HepG2 (cell line): ENCODE measurements around the gene ERLEC1. TPM values are rescaled to one million over a fixed set of nuclear protein-coding genes. Genes with fewer than 3 reads are reported as not detected.

ENCODE experiments used
- AHR ChIP-seq: IDR thresholded peaks from 2 replicates; pipeline ENCODE4 v1.6.1; 2018; ENCODE audit warnings: missing genetic modification reagents, missing compliant biosample characterization
- BRCA1 ChIP-seq: sonication (generic); formaldehyde crosslinking; IDR thresholded peaks from 2 replicates; pipeline ENCODE4 v1.4.0; 2020; ENCODE audit warnings: missing genetic modification reagents
- KLF13 ChIP-seq: sonication (generic); formaldehyde crosslinking; IDR thresholded peaks from 2 replicates; pipeline ENCODE4 v1.4.0; 2020; ENCODE audit warnings: mild to moderate bottlenecking, missing genetic modification reagents
- NFE2L2 ChIP-seq: fragments of 150-350 bp; IDR thresholded peaks from 2 replicates; pipeline ENCODE4 v1.6.1; 2014; ENCODE audit warnings: low read length
- SIN3B ChIP-seq: fragments of 150-350 bp; IDR thresholded peaks from 2 replicates; pipeline ENCODE4 v1.6.1; 2014; ENCODE audit warnings: low read length
- SUZ12 ChIP-seq: fragments of 150-350 bp; IDR thresholded peaks from 2 replicates; pipeline ENCODE4 v1.6.1; 2014; ENCODE audit warnings: low read depth, low read length
- ZNF292 ChIP-seq: sonication (generic); formaldehyde crosslinking; IDR thresholded peaks from 2 replicates; pipeline ENCODE4 v1.8.1; 2022; ENCODE audit warnings: mild to moderate bottlenecking, low read depth, missing genetic modification reagents, borderline replicate concordance
- ZNF296 ChIP-seq: sonication (generic); formaldehyde crosslinking; conservative IDR thresholded peaks from 2 replicates; pipeline ENCODE4 v1.5.0; 2020; ENCODE audit warnings: mild to moderate bottlenecking, missing genetic modification reagents
- ZNF557 ChIP-seq: sonication (generic); formaldehyde crosslinking; IDR thresholded peaks from 2 replicates; pipeline ENCODE4 v1.4.0; 2020; ENCODE audit warnings: missing genetic modification reagents
- ZNF572 ChIP-seq: sonication (generic); formaldehyde crosslinking; IDR thresholded peaks from 2 replicates; pipeline ENCODE4 v1.5.1; 2020; ENCODE audit warnings: mild to moderate bottlenecking, missing genetic modification reagents
- ZNF589 ChIP-seq: sonication (generic); formaldehyde crosslinking; conservative IDR thresholded peaks from 2 replicates; pipeline ENCODE4 v1.8.0; 2022; ENCODE audit warnings: mild to moderate bottlenecking, moderate library complexity, missing genetic modification reagents
- polyA plus RNA-seq, 8 experiments: library from polyadenylated mRNA; depleted of rRNA in 3 of 8; stranded (reverse) in 7 of 8; unstranded in 1 of 8; fragments of >200 nt; fragmentation: Illumina TruSeq in 4 of 8; extraction: Trizol in 4 of 8; gene quantifications; 2 replicates each; pipeline versions ENCODE4 v1.2.1 to v1.2.3, GENCODE V29; 2011 to 2016; ENCODE audit warnings: low read depth in 4 of 8, missing spikeins in 1 of 8, mixed read lengths in 1 of 8; ENCODE audit not compliant: insufficient read depth in 1 of 8
- total RNA-seq, 5 experiments: library from RNA; depleted of rRNA; stranded (reverse); fragments of >200 nt; fragmentation: Illumina TruSeq; extraction: Trizol; gene quantifications; 2 replicates each; pipeline ENCODE4 v1.2.3, GENCODE V29; 2016; ENCODE audit warnings: low read depth in 1 of 5
- TF ChIP-seq, protein P1 (sequence below): sonication (generic); formaldehyde crosslinking; IDR thresholded peaks from 2 replicates; pipeline ENCODE4 v1.8.0; 2022; ENCODE audit warnings: missing genetic modification reagents, mild to moderate bottlenecking, inconsistent platforms, borderline replicate concordance
- TF ChIP-seq, protein P2 (sequence below): sonication (generic); formaldehyde crosslinking; IDR thresholded peaks from 2 replicates; pipeline ENCODE4 v1.5.1; 2020; ENCODE audit warnings: mild to moderate bottlenecking, missing genetic modification reagents
- TF ChIP-seq, protein P3 (sequence below), 2 experiments: sonication (generic) in 1 of 2; formaldehyde crosslinking in 1 of 2; IDR thresholded peaks; 2 replicates each; pipeline versions ENCODE4 v1.4.0 to v1.6.1; 2018 to 2020; ENCODE audit warnings: missing genetic modification reagents in 2 of 2, borderline replicate concordance in 1 of 2, low read depth in 1 of 2, mild to moderate bottlenecking in 1 of 2, missing biosample characterization in 1 of 2
- TF ChIP-seq, protein P4 (sequence below): sonication (generic); formaldehyde crosslinking; IDR thresholded peaks from 2 replicates; pipeline ENCODE4 v1.8.1; 2023; ENCODE audit warnings: missing genetic modification reagents, mild to moderate bottlenecking, borderline replicate concordance
- TF ChIP-seq, protein P5 (sequence below): sonication (generic); formaldehyde crosslinking; IDR thresholded peaks from 2 replicates; pipeline ENCODE4 v1.4.0; 2020; ENCODE audit warnings: missing genetic modification reagents, borderline replicate concordance
- TF ChIP-seq, protein P6 (sequence below): sonication (generic); formaldehyde crosslinking; IDR thresholded peaks from 2 replicates; pipeline ENCODE4 v1.9.0; 2021; ENCODE audit warnings: missing genetic modification reagents, mild to moderate bottlenecking, borderline replicate concordance

Gene ERLEC1
- total and polyA plus RNA-seq, 2 of the 13 experiments (the other 11 are each of a cell fraction or from before 2014, with no cell fraction given): 87.3 to 88.4 TPM

DNA sequence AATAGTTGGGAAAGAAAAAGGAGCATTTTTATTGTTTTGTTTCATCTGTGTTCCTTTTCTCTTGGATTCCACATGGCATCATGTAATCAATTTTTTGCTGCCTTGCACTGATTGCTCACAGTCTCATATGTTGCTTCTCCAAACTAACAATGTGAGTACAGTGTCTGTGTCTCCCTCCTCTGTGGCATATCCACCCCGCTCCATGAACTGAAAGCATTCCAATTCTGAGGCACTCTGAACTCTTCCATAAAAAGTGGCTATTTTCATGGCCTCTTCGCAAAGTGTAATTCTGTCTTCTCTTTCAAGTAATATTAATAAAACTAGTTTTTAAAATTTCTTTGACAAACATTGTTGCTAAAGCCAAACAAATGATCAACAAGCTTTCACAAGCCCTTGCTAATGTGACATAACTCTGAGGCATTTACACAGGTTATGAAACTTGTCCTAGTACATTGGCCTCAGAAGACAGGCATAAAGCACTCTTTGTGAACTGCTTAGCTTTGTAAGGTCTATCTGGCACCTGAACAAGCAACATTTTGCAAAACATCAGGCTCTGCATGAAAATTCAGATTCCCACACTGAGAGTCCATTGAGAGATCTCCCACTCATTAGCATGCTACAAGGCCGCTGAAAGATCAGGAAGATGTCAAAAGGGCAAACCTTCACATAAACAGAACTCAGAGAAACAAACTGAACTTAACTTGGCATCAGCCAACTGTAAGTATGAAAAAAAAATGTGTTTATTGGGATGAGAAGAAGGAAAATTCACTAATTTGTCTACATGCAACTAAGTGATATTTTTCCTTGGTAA lies 39.9 kb downstream of the ERLEC1 start (continued):
- TF ChIP-seq AHR (CRISPR knock-in tag): no peak
- TF ChIP-seq ZNF589 (CRISPR knock-in tag): peak; percentile 96
- TF ChIP-seq ZNF572 (CRISPR knock-in tag): no peak
- TF ChIP-seq, protein P1, sequence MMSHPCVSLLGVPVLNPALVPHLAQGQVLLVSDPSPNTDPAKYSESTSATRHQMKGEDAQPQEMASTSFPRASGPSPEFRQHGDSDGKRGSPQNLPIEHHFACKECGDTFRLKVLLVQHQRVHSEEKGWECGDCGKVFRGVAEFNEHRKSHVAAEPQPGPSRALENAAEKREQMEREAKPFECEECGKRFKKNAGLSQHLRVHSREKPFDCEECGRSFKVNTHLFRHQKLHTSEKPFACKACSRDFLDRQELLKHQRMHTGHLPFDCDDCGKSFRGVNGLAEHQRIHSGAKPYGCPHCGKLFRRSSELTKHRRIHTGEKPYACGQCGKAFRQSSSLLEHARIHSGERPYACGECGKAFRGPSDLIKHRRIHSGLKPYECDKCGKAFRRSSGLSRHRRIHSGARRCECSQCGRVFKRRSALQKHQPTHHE (CRISPR knock-in tag): no peak; the same call in 1 of the 2 replicates
- no peak for TF ChIP-seq SUZ12
- TF ChIP-seq SIN3B: no peak; the same call in 1 of the 2 replicates
- TF ChIP-seq, protein P2, sequence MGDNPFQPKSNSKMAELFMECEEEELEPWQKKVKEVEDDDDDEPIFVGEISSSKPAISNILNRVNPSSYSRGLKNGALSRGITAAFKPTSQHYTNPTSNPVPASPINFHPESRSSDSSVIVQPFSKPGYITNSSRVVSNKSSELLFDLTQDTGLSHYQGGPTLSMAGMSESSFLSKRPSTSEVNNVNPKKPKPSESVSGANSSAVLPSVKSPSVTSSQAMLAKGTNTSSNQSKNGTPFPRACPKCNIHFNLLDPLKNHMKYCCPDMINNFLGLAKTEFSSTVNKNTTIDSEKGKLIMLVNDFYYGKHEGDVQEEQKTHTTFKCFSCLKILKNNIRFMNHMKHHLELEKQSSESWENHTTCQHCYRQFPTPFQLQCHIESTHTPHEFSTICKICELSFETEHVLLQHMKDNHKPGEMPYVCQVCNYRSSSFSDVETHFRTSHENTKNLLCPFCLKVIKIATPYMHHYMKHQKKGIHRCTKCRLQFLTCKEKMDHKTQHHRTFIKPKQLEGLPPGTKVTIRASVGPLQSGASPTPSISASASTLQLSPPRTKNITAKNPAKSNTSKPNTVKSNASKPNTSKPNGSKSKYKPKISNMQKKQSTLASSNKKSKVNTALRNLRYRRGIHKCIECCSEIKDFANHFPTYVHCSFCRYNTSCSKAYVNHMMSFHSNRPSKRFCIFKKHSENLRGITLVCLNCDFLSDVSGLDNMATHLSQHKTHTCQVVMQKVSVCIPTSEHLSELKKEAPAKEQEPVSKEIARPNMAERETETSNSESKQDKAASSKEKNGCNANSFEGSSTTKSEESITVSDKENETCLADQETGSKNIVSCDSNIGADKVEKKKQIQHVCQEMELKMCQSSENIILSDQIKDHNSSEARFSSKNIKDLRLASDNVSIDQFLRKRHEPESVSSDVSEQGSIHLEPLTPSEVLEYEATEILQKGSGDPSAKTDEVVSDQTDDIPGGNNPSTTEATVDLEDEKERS: peak; percentile 89
- TF ChIP-seq, protein P3, sequence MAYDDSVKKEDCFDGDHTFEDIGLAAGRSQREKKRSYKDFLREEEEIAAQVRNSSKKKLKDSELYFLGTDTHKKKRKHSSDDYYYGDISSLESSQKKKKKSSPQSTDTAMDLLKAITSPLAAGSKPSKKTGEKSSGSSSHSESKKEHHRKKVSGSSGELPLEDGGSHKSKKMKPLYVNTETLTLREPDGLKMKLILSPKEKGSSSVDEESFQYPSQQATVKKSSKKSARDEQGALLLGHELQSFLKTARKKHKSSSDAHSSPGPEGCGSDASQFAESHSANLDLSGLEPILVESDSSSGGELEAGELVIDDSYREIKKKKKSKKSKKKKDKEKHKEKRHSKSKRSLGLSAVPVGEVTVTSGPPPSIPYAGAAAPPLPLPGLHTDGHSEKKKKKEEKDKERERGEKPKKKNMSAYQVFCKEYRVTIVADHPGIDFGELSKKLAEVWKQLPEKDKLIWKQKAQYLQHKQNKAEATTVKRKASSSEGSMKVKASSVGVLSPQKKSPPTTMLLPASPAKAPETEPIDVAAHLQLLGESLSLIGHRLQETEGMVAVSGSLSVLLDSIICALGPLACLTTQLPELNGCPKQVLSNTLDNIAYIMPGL (CRISPR knock-in tag; IDR thresholded peaks at IDR 0.05; ENCODE audit: borderline replicate concordance in 1 of 2, low read depth in 1 of 2): peak; percentile 57 to 84; a peak in 2 of 4 replicates
- TF ChIP-seq, protein P4, sequence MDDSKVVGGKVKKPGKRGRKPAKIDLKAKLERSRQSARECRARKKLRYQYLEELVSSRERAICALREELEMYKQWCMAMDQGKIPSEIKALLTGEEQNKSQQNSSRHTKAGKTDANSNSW (CRISPR knock-in tag): no peak
- 0 out of 2 replicates have a peak, but pooled peaks have one; percentile 71 for TF ChIP-seq ZNF557 (CRISPR knock-in tag)
- TF ChIP-seq NFE2L2: no peak
- TF ChIP-seq, protein P5, sequence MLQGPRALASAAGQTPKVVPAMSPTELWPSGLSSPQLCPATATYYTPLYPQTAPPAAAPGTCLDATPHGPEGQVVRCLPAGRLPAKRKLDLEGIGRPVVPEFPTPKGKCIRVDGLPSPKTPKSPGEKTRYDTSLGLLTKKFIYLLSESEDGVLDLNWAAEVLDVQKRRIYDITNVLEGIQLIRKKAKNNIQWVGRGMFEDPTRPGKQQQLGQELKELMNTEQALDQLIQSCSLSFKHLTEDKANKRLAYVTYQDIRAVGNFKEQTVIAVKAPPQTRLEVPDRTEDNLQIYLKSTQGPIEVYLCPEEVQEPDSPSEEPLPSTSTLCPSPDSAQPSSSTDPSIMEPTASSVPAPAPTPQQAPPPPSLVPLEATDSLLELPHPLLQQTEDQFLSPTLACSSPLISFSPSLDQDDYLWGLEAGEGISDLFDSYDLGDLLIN: no peak
- peak; percentile 85; the same call in 1 of the 2 replicates for TF ChIP-seq ZNF292 (CRISPR knock-in tag)
- TF ChIP-seq, protein P6, sequence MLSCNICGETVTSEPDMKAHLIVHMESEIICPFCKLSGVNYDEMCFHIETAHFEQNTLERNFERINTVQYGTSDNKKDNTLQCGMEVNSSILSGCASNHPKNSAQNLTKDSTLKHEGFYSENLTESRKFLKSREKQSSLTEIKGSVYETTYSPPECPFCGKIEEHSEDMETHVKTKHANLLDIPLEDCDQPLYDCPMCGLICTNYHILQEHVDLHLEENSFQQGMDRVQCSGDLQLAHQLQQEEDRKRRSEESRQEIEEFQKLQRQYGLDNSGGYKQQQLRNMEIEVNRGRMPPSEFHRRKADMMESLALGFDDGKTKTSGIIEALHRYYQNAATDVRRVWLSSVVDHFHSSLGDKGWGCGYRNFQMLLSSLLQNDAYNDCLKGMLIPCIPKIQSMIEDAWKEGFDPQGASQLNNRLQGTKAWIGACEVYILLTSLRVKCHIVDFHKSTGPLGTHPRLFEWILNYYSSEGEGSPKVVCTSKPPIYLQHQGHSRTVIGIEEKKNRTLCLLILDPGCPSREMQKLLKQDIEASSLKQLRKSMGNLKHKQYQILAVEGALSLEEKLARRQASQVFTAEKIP (CRISPR knock-in tag): no peak
- no peak; the same call in 1 of the 2 replicates for TF ChIP-seq BRCA1 (CRISPR knock-in tag)
- no peak for TF ChIP-seq ZNF296 (CRISPR knock-in tag)
- TF ChIP-seq KLF13 (CRISPR knock-in tag): no peak
